ENCODE data around the gene EMILIN3.

The EMILIN3 gene

DNA sequence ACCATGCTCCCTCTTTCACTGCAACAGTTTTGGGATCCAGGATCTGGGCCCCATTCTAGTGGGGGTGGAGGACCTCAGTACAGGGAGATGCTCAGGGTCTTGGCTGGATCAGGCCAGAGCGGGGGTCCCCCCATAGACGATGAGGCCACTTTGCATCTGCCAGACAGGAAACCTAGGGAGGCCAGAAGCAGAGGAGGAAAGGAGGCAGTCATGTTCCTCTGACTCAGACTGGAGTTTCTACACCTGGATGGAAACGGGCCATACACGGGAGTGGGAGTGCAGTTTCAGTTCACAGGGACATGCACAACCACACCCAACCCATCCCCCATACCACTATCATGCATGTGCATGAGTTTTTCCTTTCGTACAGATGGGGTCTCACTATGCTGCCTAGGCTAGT is 3.6 kb upstream of the EMILIN3 start:
- TF ChIP-seq POLR2A (IDR thresholded peaks at IDR 0.05; ENCODE audit: extremely low read depth, insufficient read length) (no peak), MYC (IDR thresholded peaks at IDR 0.05; ENCODE audit: low read depth, low read length) (no peak)
- TF ChIP-seq, protein P1, sequence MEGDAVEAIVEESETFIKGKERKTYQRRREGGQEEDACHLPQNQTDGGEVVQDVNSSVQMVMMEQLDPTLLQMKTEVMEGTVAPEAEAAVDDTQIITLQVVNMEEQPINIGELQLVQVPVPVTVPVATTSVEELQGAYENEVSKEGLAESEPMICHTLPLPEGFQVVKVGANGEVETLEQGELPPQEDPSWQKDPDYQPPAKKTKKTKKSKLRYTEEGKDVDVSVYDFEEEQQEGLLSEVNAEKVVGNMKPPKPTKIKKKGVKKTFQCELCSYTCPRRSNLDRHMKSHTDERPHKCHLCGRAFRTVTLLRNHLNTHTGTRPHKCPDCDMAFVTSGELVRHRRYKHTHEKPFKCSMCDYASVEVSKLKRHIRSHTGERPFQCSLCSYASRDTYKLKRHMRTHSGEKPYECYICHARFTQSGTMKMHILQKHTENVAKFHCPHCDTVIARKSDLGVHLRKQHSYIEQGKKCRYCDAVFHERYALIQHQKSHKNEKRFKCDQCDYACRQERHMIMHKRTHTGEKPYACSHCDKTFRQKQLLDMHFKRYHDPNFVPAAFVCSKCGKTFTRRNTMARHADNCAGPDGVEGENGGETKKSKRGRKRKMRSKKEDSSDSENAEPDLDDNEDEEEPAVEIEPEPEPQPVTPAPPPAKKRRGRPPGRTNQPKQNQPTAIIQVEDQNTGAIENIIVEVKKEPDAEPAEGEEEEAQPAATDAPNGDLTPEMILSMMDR (IDR thresholded peaks at IDR 0.05; ENCODE audit: low read depth, low read length), result no peak
- TF ChIP-seq, protein P2, sequence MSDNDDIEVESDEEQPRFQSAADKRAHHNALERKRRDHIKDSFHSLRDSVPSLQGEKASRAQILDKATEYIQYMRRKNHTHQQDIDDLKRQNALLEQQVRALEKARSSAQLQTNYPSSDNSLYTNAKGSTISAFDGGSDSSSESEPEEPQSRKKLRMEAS (IDR thresholded peaks at IDR 0.05; ENCODE audit: low read depth, low read length), result no peak
- no peak for DNase-seq (ENCODE audit: low read depth)
- no peak overlapping the region for H3K4me3 ChIP-seq (ENCODE audit: low read depth, low read length)

DNA sequence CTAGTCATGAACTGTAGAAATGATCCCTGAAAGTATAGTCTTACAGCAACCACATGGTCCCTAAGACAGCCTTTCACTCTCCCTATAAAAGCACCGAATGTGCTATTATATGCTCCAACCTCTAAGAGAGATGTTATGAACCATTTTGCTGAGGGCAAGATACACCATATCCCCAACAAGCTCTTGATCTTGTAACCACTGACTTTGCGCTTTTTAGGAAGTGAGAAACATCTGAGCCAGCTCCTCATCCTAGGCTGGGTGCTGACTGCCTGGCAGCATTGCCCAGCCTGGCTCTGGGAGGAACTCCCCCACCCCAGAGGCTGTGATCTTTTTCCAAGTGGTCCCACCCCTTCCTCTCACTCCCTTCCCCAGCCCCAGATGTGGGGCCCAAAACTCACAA is 3.1 kb upstream of the EMILIN3 start:
- TF ChIP-seq MYC (IDR thresholded peaks at IDR 0.05; ENCODE audit: low read depth, low read length) (no peak), POLR2A (IDR thresholded peaks at IDR 0.05; ENCODE audit: extremely low read depth, insufficient read length) (no peak)
- TF ChIP-seq, protein P2 (IDR thresholded peaks at IDR 0.05; ENCODE audit: low read depth, low read length), result no peak
- TF ChIP-seq, protein P1 (IDR thresholded peaks at IDR 0.05; ENCODE audit: low read depth, low read length), result no peak
- H3K4me3 ChIP-seq (ENCODE audit: low read depth, low read length), result no peak overlapping the region
- no peak for DNase-seq (ENCODE audit: low read depth)

DNA sequence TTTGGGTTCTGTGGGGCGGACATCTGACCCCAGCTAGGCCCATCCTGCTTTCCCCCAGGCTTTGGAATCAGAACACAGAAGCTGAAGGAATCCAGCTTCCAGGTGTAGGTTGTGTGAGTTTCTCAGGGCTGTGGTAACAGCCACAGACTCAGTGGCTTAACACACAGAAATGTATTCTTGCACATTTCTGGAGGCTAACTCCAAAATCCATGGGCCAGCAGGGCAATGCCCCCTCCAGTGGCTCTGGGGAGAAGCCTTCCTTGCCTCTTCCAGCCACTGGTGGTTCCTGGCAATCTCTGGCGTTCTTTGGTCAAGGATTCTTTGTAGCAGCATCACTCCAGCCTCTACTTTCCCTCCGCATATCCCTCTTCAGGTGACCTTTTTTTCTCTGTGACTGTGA is 1.3 kb upstream of the EMILIN3 start:
- no peak overlapping the region for H3K4me3 ChIP-seq (ENCODE audit: low read depth, low read length)
- no peak for DNase-seq (ENCODE audit: low read depth)
- TF ChIP-seq MYC (IDR thresholded peaks at IDR 0.05; ENCODE audit: low read depth, low read length), result no peak

DNA sequence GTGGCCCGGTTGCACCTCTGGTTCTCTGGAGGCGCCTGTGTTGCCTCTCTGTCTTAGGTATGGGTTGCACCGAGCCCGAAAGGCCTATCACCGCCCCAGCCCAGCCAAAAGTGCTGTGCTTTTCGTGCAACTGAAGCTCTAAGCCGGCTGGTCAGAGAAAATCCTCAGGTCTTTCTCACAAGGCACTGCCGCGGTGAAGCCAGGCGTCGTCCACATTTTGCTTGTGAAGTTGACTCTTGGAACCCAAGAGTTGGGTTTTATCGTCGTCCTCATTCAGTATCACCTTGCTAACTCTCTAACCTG is 726 bp upstream of the EMILIN3 start:
- DNase-seq (ENCODE audit: low read depth), result no peak
- no peak overlapping the region for H3K4me3 ChIP-seq (ENCODE audit: low read depth, low read length)

DNA sequence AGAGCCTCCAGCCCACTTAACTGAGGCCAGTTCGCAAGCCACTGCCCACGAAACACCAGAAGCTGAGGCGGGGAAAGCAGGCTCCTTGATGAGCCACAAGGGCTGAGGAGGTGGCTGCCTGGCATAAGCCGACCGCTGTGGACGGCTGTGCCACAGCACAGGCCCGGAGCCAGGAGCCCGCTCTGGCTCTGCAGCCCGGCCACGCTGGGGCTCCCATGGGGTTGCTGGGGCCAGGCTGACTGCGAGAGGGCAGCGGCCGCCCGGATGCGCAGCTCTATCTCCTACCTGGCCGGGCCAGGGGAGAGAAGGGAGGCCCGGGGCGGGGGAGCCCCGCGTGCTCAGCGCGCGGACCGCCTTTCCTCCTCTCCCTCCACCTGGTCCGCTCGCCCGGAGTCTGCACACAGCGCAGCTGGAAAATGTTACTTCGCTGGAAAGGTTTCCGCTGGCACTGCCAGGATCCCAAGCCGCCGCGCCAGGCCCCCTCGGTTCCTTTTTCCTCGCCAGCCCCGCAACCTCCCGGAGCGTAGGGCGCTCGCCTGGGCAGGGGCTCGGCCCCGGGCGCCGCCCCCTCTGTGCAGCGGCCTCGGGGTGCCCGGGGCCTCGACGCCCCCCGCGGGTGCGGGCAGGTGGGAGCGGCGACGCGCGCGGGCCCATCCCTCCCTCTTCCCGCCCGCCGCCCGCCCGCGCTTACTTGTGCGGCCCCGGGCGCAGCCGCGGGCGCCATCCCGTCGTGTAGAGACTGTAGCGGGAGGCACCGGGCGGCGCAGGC is 657 bp downstream of the EMILIN3 start:
- TF ChIP-seq, protein P1 (IDR thresholded peaks at IDR 0.05; ENCODE audit: low read depth, low read length), result no peak
- TF ChIP-seq POLR2A (IDR thresholded peaks at IDR 0.05; ENCODE audit: extremely low read depth, insufficient read length) (no peak), MYC (IDR thresholded peaks at IDR 0.05; ENCODE audit: low read depth, low read length) (no peak)
- TF ChIP-seq, protein P2 (IDR thresholded peaks at IDR 0.05; ENCODE audit: low read depth, low read length), result no peak
- no peak for DNase-seq (ENCODE audit: low read depth)
- no peak overlapping the region for H3K4me3 ChIP-seq (ENCODE audit: low read depth, low read length)

More for the DNA sequence above, 726 bp upstream of the EMILIN3 start:
- TF ChIP-seq MYC (IDR thresholded peaks at IDR 0.05; ENCODE audit: low read depth, low read length) (no peak), POLR2A (IDR thresholded peaks at IDR 0.05; ENCODE audit: extremely low read depth, insufficient read length) (no peak)
- TF ChIP-seq, protein P1 (IDR thresholded peaks at IDR 0.05; ENCODE audit: low read depth, low read length), result no peak
- TF ChIP-seq, protein P2 (IDR thresholded peaks at IDR 0.05; ENCODE audit: low read depth, low read length), result no peak

DNA sequence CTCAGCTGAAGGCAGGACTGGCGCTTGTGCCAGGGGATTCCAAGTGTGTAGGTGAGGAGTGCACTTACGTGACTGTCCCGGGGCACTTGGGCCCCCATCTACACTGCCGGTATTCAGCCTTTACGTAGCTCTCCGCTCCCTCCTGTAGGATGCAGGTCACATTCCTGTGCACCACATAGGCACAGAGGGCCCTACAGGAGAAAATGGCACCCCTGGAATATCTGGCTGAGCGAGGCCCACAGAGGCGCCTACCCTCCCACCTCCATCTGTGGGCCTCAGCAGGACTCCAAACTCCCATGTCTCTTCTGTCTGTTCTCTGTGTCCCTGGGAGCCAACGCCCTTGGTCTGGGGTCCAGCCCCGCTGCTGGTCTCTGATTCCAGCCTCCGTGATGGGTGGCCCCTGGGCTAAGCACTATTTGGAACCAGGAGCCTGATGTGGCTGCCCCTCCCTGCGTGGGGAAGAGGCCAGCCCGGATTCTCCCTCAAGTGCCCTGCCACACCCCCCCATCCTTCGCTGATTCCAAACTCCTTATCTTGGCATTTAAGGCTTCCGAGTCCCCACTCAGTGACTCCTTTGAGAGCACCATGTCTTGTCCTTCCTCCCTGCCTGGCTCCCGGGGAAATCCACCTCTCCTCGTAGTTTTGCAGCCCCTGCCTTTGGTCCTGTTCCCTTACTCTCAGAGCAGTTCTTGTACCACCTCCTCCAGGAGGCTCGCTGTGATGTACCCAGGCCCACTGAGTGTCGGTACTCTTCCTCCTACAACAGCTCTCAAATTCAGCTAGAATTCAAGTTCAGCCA is 1.5 kb downstream of the EMILIN3 start:
- H3K4me3 ChIP-seq (ENCODE audit: low read depth, low read length), result no peak overlapping the region
- TF ChIP-seq, protein P1 (IDR thresholded peaks at IDR 0.05; ENCODE audit: low read depth, low read length), result no peak
- TF ChIP-seq MYC (IDR thresholded peaks at IDR 0.05; ENCODE audit: low read depth, low read length), result no peak
- TF ChIP-seq, protein P2 (IDR thresholded peaks at IDR 0.05; ENCODE audit: low read depth, low read length), result no peak
- no peak for TF ChIP-seq POLR2A (IDR thresholded peaks at IDR 0.05; ENCODE audit: extremely low read depth, insufficient read length)

More for the DNA sequence above, 1.5 kb downstream of the EMILIN3 start:
- DNase-seq (ENCODE audit: low read depth), result no peak
